Smooth muscle cell (in vitro differentiated cells): Measurements from ENCODE around the gene MVB12A. TPM values are rescaled to one million over a fixed set of nuclear protein-coding genes. Genes with fewer than 3 reads are reported as not detected.

ENCODE experiments used
- DNase-seq: peaks from one replicate; lab custom pipeline; 2025; ENCODE audit not compliant: unreplicated experiment; lab: John Stamatoyannopoulos, UW
- H2AFZ ChIP-seq: fragments of 200-600 bp; sonication (generic); 2 replicates; pipeline ENCODE4 v1.6.0; 2016; ENCODE audit warnings: antibody characterized with exemption, low read depth, mild to moderate bottlenecking
- H3F3A ChIP-seq: fragments of 200-600 bp; sonication (generic); 2 replicates; pipeline ENCODE4 v1.6.0; 2017; ENCODE audit warnings: antibody characterized with exemption, low read depth
- H3K27ac ChIP-seq: fragments of 200-600 bp; sonication (generic); 2 replicates; pipeline ENCODE4 v1.5.1; 2016; ENCODE audit warnings: low read depth, mild to moderate bottlenecking
- H3K27me3 ChIP-seq: fragments of 200-600 bp; sonication (generic); 2 replicates; pipeline ENCODE4 v1.6.1; 2016; ENCODE audit warnings: low read depth, mild to moderate bottlenecking
- H3K36me3 ChIP-seq: fragments of 200-600 bp; sonication (generic); 2 replicates; pipeline ENCODE4 v1.5.1; 2016; ENCODE audit warnings: low read depth
- H3K4me1 ChIP-seq: fragments of 200-600 bp; sonication (generic); 2 replicates; pipeline ENCODE4 v1.5.1; 2016; ENCODE audit warnings: low read depth
- H3K4me2 ChIP-seq: fragments of 200-600 bp; sonication (generic); 2 replicates; pipeline ENCODE4 v1.6.0; 2016; ENCODE audit warnings: mild to moderate bottlenecking
- H3K4me3 ChIP-seq: fragments of 200-600 bp; sonication (generic); 2 replicates; pipeline ENCODE4 v1.5.1; 2016; ENCODE audit warnings: mild to moderate bottlenecking
- H3K79me2 ChIP-seq: fragments of 200-600 bp; sonication (generic); 2 replicates; pipeline ENCODE4 v1.6.0; 2016; ENCODE audit warnings: low read depth, mild to moderate bottlenecking
- H3K9ac ChIP-seq: fragments of 200-600 bp; sonication (generic); 2 replicates; pipeline ENCODE4 v1.6.0; 2016; ENCODE audit warnings: low read depth
- H3K9me3 ChIP-seq: fragments of 200-600 bp; sonication (generic); replicated peaks from 2 replicates; pipeline ENCODE4 v1.5.1; 2016; ENCODE audit warnings: low read depth
- H4K20me1 ChIP-seq: fragments of 200-600 bp; sonication (generic); 2 replicates; pipeline ENCODE4 v1.6.0; 2016; ENCODE audit warnings: low read depth
- CTCF ChIP-seq: fragments of 200-600 bp; sonication (generic); IDR thresholded peaks from 2 replicates; pipeline ENCODE4 v1.5.1; 2017; ENCODE audit warnings: borderline replicate concordance, mild to moderate bottlenecking, antibody characterized with exemption; ENCODE audit not compliant: insufficient read depth, poor library complexity, severe bottlenecking
- WGBS: methylation state at CpG from one replicate; pipeline ENCODE4 v1.1.7; 2016; ENCODE audit warnings: low lambda C conversion rate; 5-methylcytosine and 5-hydroxymethylcytosine counted together
- polyA plus RNA-seq: library from polyadenylated mRNA; unstranded; fragments of >200 nt; fragmentation: Nextera tagmentation; extraction: Ambion mirVana; gene quantifications from 2 replicates; pipeline ENCODE4 v1.2.1, GENCODE V29; 2016
- total RNA-seq: library from RNA; depleted of rRNA; stranded (reverse); fragments of >200 nt; gene quantifications from 2 replicates; pipeline ENCODE4 v1.2.3, GENCODE V29; 2014

Gene MVB12A
- total and polyA plus RNA-seq, 2 experiments from 2014 or later = 68.1 to 98.1 TPM

- Histone ChIP-seq H3K4me2 (no peak overlapping the region), H3K27ac (no peak overlapping the region), H3K9me3 (no peaks in the 10 kb centered on the region), H3F3A (no peaks in the 10 kb centered on the region), H3K4me3 (no peak overlapping the region), H3K4me1 (peaks cover 13% of the 10 kb centered on the region), H3K79me2 (peaks cover 16% of the 10 kb centered on the region), H3K27me3 (no peaks in the 10 kb centered on the region), H3K36me3 (no peaks in the 10 kb centered on the region), H3K9ac (no peak overlapping the region), H4K20me1 (peaks cover 10% of the 10 kb centered on the region), H2AFZ (no peak overlapping the region)
- WGBS = 85% methylated on average over 12 of the region's 12 CpGs
- no peak for TF ChIP-seq CTCF
- DNase-seq = no peak
Measured at GRCh38 chr19:17467471-17468301, 47.8 kb downstream of the MVB12A start.

- Histone ChIP-seq H3K9ac (no peak overlapping the region), H4K20me1 (peaks cover 10% of the 10 kb centered on the region), H3K4me1 (peaks cover 13% of the 10 kb centered on the region), H3K27me3 (no peaks in the 10 kb centered on the region), H3F3A (no peaks in the 10 kb centered on the region), H3K27ac (no peak overlapping the region), H3K4me3 (peak overlapping the region; percentile 83), H2AFZ (no peak overlapping the region), H3K79me2 (peaks cover 25% of the 10 kb centered on the region), H3K36me3 (no peaks in the 10 kb centered on the region), H3K4me2 (peak overlapping the region; percentile 82), H3K9me3 (no peaks in the 10 kb centered on the region)
- TF ChIP-seq CTCF = no peak
- WGBS = 73% methylated on average over 25 of the region's 25 CpGs
- no peak for DNase-seq
Measured at GRCh38 chr19:17468302-17469091, 48.6 kb downstream of the MVB12A start.

GRCh38 chr19:17469092-17469480, 49.2 kb downstream of the MVB12A start:
- H3K27me3 ChIP-seq = no peaks in the 10 kb centered on the region
- no peak for DNase-seq
- H3K4me1 ChIP-seq = peaks cover 13% of the 10 kb centered on the region
- H2AFZ ChIP-seq = peak overlapping the region; percentile 17
- H3K36me3 ChIP-seq = no peaks in the 10 kb centered on the region
- peaks cover 10% of the 10 kb centered on the region for H4K20me1 ChIP-seq
- 3% methylated on average over 19 of the region's 19 CpGs for WGBS
- peak overlapping the region; percentile 63 for H3K27ac ChIP-seq
- no peaks in the 10 kb centered on the region for H3F3A ChIP-seq
- H3K4me3 ChIP-seq = peak overlapping the region; percentile 83
- TF ChIP-seq CTCF = no peak
- no peaks in the 10 kb centered on the region for H3K9me3 ChIP-seq
- peaks cover 30% of the 10 kb centered on the region for H3K79me2 ChIP-seq
- peak overlapping the region; percentile 82 for H3K4me2 ChIP-seq
- H3K9ac ChIP-seq = no peak overlapping the region
